OCI-M1 (cell line): ENCODE measurements around the gene FRYL.
"Not testable (repeated sequence)": the region's sequence is repeated elsewhere in the genome, so short reads cannot be mapped to it uniquely, and the experiment has no call there.

Source experiments
- DNase-seq: peaks from one replicate; lab custom pipeline; 2025; lab: John Stamatoyannopoulos, UW

FRYL gene

DNA sequence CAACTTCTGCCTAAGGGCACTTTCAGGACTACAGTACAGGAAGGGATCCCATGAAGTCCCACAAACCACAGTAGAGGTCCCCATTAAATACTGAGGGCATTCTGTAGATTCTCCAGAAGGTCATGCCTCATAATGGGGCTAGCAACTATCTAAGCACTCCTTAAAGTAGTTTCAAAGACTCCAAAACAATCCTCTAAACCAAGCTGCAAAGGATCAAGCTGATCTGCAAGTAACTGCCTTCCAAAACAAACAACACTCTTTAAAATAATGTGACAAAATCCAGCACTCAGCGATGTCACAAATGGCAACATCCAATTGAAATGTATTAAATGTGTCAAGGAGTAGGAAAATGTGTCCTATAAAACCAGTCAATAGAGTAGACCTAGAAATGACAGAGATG, 118.7 kb downstream of the FRYL start:
- no peak for DNase-seq

DNA sequence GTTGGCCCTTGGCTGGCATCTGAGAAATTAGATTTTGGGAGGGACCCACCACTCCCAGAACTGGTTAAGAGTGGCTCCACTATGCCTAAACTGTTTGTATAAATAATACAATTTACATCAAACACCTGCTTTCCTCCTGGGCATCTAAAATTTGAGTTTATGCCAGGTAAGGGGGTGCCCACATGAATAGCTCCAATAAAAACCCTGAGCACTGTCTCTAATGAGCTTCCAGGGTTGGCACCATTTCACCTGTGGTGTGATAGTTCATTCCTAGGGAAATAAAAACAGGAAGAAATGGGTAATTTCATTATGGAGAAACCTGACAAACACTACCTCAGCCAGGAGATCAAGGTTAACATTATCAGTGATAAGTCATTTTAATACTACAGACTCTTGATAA, 119.7 kb downstream of the FRYL start:
- no peak for DNase-seq

DNA sequence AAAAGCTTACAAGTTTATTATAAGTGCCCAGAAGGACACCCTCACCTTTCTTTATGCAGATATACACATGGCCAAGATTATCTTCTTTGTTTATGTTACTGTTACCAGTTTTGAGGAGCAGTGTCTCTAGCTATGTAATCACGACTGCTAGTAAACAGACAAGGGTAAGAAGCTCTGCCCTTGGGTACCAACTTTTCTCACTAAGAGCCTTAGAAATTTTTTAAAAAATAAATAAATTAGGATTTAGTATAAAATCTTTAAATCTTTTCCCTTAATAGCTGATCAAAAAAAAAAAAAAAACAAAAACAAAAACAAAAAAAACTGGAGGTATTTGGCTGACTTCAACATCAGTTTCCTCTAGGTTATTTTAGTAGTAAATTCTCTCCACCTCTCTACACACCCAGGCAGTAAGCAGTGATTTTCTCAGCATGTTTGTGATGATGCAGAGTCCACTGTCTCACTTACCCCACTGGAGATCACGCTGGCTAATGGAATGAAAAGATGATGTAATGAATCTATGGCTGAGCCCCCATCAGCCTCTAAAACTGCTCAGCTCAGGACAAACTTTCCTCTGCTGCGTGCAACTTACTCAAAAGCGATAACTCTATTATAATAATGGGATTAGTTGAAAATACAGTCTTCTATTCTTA, 125.9 kb downstream of the FRYL start:
- DNase-seq: no peak

DNA sequence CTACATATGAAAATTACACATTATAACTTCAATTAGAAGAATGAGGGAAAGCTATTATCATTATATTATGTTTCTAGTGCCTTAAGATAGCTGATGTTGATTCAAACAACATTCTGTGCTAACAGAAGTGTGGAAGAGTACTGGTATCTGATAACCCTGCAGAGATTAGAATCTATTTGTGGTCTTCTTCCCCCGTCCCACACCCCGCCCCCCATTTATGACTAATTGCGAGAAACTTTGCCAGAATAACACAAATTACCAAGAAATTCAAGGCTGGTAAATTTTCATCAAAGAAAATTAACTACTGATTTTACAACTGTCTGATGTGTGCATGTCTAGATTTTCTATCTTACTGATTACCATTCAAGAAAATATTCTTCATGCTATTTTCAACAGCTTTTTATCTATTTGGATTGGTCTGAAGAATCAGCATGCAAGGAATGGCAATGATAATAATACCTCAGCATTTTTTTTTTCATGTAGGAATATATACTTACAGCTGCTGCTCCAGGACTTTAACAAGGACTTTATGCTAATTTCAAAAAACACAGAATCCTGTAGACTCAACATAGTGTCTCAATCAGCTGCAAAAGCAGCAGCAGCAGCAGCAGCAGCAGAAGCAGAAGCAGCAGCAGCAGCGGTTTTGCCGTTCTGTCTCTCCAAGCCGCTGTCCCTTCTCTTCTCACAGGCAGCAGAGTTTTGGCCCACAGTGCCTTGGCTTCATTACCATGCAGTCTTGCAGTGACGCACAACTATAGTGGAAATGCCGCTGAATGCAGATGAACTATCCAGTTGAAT, 126.7 kb downstream of the FRYL start:
- peak; percentile 68 for DNase-seq

DNA sequence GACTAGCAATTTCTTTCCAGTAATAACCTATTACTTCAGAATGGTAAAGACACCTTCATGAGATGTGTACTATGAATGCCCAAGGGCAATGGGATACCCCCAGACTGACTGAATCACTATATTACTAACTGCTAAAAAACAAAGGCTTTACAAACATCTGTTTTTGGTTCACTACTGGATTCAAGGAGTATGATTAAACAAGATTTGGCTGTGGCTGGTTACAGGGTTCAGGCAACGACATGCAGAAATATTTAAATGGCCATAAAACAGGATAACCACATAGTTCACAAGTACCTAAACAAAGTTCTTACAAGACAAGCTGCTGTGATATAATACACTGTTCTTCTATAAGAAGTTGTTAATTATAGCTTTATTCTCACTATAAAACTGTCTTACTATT, 128.2 kb downstream of the FRYL start:
- DNase-seq: no peak

DNA sequence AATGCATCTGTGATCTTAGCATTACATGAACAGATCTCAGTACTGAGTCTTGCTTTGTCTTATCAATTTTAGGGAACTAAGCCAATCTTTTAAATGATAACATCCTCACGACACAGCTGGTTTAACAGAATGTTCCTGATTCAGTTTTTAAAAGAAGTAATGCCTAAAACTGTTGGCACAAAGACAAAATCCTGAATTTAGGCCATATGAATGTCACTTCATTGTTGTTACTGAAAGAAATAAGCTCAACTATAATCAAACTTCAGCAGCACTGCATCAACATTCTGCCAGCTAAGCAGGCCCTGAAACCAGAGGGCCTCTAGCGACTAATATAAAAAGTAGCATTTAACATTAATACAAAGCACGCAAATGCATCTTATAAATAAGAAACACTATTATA, 130.6 kb downstream of the FRYL start:
- no peak for DNase-seq

DNA sequence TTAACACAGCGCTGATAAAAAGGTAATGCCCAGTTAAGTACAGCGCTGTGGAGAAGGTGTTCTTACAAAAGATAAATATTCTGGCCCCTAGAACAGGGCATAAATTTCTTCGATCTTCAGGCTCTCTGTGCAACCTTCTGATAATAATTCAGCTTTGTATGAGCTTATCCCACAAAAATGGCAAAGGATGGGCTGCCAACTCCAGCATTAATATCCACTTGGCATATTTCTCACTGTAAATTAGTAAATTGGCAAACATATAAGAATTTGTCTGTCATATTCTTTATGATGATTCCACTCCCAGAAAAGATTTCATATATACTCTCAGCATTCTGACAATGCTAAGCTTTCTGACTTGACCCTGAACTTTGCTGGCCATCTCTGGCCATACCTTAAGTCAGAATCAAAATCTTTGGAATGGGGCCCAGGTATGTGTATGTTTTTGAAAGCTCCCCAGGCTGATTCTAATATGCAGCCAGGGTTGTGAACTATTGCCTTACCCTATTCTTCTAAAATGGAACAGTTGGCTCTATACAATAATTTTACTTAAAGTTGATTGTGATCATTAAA, 134.8 kb downstream of the FRYL start:
- DNase-seq: no peak

DNA sequence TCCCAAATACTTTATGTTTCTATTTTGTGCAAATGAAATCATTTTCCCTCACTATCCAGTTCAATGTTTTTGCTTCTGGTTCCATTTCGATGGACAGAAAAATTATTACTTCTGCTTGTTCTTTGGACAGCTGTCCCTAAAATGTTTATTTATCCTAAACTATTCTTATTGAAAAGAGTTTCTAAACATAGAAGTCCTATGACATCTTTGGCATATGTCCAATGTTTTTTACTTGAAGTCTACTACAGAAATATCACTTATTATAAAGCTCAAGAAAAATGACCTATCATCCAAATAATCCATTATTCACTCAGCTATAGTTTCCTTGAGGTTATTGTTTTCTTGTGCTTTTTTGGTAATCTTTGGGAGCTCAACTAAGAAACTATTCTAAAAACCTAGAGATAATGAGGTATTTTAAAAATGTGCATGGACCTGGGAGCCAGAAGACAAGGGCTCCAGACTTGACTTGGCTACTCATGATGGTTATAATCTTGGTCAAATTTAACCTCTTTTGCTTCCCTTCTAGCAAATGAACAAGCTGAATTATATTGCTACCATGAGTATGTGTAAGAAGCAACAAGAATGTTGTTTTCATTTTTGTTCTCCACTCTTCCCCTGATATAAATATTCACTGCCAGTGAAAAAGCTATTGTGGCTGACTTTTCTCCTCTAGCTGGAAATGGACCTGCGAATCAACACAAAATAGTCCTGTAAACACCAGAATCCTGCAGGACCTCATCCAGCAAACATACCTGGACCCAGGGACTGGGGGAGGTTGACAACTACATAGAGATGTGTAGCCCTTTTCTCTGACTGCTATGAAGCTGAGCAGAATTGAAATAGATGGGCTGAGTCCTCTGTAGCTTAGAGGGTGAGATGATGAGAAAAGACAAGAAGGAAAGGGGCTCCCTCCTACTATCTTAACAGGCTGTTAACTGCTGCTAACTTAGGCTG, 137.4 kb downstream of the FRYL start:
- DNase-seq: no peak

DNA sequence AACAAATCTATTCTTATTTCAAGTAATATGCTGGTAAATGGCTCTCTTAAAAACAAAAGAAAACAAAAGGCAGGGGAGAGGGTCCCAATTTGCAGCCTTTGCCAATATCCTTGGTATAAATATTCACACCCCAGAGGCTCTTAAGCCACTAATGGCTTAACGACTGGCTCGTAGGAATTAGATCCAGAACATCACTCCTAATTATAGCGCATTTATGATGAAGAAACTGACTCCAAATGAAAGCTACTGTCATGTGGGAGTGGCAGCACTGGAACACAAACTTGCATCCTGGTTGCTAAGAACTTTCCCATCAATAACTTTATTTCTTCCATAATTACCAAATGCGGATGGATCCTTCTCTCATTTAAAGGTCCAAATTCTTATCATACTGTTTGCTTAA, 138.7 kb downstream of the FRYL start:
- no peak for DNase-seq

DNA sequence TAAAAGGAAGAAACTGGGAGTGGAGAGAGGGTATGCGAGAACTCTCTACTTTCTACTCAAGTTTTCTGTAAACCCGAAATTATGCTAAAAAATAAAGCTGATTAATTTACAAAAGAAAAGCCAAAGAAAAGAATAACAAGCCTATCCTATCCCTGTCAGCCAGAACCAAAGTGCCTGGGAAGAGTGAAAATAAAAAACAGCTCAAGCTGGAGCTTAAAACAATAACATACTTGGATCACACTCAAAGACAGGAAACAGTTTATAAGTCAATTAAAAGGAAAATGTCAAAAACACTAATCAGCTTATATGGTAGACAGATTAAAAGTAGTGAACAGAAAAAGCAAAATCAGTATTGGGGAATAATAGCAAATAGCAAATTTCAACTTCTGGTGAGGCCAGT, 139.4 kb downstream of the FRYL start:
- no peak for DNase-seq

DNA sequence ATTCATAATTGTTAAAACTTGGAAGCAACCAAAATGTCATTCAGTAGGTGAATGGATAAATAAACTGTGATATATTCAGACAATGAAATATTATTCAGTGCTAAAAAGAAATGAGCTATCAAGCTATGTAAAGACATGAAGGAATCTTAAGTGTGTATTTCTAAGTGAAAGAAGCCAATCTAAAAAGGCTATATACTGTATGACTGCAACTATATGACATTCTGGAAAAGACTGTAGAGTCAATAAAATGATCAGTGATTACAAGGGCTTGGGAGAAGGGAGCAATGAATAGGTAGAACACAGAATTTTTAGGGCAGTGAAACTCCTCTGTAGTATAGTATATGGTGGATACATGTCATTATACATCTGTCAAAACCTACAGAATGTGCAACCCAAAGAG, 139.9 kb downstream of the FRYL start:
- DNase-seq: no peak

DNA sequence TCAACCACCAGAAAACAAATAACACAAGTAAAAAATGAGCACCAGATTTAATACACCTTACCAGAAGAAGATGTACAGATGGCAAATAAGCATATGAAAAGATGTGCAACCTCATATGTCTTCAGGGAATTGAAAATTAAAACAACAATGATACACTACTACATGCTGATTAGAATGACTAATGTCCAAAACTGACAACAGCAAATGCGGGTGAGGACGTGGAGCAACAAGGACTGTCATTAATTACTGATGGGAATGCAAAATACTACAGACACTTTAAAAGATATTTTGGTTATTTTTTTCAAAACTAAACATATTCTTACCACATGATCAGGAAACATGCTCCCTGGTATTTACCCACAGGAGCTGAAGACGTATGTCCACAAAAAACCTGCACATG, 140.3 kb downstream of the FRYL start:
- no peak for DNase-seq

DNA sequence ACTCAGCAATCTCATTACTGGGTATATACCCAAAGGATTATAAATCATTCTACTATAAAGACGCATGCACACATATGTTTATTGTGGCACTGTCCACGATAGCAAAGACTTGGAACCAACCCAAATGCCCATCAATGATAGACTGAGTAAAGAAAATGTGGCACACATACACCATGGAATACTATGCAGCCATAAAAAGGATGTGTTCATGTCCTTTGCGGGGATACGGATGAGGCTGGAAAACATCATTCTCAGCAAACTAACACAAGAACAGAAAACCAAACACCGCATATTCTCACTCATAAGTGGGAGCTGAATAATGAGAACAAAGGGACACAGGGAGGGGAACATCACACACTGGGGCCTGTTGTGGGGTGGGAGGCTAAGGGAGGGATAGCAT, 141.5 kb downstream of the FRYL start:
- DNase-seq: not testable (repeated sequence)

DNA sequence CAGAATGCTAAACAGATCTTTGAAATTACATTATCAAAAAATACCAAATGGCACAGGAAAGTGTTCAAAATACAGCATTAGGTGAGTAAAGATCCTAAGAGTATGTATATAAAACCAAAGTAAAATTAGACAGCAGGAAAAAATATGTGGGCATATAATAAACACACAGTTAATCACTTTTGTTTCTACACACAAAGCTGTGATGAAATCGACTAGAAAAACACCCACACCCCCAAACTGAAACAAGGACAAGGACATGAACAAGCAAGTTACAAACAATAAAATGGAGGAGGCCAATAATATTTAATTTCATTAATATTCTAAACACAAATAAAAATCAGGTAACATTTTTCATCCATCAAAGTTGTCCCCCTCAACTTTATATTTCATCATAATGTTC, 143.2 kb downstream of the FRYL start:
- DNase-seq: no peak

DNA sequence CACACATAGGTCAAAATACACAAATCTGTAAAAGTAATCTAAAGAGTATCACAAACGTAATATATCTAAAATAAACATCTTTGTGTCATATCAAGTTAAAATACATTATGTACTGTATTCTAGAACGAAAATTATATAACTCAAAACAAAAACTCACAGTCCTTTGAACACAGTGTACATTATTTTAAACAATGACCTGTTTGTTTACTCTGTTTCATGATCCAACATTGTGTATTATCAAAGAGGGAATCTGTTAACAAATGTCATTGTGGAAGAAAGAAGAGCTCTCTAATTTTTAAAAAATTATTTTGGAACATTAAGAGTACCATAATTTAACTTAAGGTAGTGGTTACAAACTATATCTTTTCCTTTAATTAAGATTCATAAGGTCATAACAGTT, 144.1 kb downstream of the FRYL start:
- DNase-seq: no peak

DNA sequence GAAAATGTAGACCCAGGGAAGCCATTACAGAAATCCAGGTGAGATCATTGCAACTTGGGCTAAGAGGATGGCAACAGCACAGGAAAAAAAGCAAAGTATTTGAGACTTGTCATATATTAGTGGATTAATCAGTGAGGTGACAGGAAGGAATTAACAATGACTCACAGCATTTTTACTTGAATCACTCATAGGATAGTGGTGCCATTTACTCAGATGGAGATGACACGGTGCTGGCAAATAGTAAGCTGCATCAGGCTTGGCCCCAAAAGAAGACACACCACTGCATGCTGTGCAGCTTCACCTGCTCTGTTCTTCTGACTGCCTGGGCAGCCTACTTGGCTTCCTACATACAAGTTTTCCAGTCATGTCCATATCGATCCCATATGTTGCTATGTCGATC, 144.8 kb downstream of the FRYL start:
- DNase-seq: no peak

DNA sequence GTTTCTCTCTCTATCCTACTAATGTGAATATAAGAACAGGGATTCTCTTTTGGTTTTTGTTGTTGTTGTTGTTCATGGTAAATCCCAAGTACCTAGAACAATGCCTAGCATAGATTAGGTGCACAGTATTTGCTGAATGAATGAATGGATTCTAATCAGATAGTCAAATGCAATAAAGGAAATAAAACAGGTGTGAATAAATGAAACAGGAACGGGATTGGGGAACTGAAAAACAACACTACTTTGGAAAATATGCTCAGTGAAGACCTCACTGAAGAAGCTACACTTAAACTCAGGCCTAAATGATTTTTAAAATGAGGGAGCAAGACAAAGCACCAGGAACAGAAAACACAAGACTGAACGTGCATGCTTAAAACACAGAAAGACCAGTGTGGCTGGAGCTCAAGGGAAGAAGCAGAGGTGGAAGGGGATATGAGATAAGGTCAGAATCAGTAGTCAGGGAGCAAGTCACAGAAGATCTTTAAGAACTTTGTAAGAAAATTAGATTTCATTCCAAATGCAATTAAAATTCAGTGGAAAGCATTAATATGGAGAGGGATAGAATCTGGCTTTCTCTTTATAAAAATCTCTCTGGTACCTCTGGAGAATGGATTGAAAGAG, 145.3 kb downstream of the FRYL start:
- no peak for DNase-seq

DNA sequence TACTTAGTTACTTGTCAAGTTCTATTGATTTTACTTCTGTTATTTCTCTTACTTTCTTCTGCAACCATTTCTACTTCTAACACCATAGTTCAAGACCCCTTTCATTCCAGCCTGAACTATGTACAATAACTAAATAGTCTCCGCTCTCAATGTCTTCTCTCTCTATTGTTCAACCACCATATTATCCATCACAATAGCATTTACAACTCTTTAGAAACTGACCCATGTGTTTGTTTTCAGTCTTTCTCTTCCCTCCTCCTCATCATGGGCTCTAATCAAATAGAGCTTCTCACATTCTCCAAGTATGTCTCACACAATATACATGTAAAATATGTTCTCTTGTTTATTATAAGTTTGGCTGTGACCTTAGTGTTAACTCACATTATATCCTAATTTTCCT, 146.4 kb downstream of the FRYL start:
- no peak for DNase-seq

DNA sequence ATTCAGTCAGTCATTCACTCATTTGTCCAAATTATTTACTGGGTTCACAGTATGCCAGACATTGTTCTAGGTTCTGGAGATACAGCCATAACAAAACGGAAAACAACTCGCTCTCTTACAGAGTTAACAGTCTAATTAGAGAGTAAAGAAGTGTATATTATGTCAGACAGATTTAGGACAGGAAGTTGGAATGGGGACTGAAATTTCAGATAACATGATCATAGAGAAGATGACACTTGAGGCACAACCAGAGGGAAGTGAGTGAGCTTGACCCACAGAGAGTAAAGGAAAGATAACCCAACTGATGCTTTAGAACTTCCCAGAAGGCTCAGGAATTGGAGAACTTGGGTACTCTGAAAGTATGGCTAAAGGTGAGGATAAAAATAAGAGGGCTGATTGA, 150.6 kb downstream of the FRYL start:
- DNase-seq: peak; percentile 66

DNA sequence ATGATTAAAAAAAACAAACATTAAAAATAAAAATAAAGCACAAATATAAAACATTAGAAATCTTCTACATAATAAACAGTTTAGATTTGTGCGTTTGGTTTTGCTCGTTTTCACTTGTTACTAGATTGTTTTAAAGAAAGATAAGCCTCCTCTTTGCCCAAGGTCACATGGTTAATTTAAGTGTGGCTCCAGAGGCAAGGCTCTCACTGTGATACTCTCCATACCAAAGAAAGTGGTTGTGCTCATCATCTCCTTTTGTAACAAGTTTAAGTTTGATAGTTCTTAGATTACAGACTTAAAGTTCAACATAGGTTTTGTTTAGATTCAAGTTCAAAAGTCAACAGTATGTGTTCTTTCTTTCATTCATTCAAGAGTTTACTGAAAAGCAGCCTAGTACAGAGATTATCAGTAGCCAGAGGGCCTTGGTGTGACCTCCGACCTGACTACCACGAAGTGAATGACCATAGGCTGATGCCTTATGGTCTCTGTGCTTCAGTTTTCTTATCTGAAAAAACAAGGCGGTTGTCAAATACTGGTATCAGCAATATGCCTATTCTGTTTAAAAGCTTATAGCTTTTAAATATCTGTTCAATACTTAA, 156.8 kb downstream of the FRYL start:
- peak; percentile 87 for DNase-seq

DNA sequence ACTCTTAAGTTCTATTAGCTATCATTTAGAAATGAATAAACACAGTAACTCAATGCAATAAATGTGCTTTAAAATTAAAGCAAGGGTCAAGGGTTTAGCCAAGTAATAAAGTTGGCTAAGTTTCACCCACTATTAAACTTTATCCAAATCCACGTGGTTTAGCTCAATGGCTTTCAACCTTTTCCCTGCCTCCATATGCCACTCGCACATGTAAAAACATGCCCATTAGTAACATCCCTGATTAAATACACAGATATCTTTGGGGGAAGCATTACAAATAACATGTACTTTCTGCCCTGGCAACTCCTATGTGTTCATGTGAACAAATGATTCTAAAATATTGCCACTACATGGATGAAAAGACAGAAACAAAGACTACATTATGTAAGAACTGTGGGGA, 159.2 kb downstream of the FRYL start:
- DNase-seq: no peak

DNA sequence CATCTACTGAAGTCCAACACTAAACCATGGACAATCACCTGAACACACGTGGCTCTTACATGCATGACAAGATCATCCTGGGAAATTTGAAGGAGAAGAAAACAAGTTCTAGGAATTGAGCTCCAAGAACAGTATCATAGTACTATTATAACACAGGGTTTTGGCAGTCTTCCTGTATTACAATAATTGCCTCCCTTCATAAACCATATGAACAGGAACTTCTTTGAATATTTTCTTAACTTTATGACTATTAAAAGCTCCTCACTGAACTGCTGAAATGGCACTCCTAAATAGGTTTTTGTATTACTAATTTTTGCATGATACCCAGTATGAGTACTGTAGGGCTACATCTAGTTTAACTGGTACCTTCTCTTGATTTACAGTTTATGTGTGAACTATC, 160.0 kb downstream of the FRYL start:
- DNase-seq: no peak
